Measurements from ENCODE around the gene CTNND1.

The CTNND1 gene

GRCh38 chr11:57763568-57763967, 2.0 kb downstream of the CTNND1 start:
- DNase-seq (ENCODE audit: low read depth): peak; percentile 47

GRCh38 chr11:57764021-57764420, 2.4 kb downstream of the CTNND1 start:
- no peak for DNase-seq (ENCODE audit: low read depth)
- peak overlapping the region; percentile 80 for H3K4me3 ChIP-seq (ENCODE audit: low read length)
- no peak for TF ChIP-seq CTCF (conservative IDR thresholded peaks at IDR 0.05; ENCODE audit: low read length)

More at GRCh38 chr11:57763568-57763967, 2.0 kb downstream of the CTNND1 start:
- H3K4me3 ChIP-seq (ENCODE audit: low read length): peak overlapping the region; percentile 80
- TF ChIP-seq CTCF (conservative IDR thresholded peaks at IDR 0.05; ENCODE audit: low read length): peak; percentile 62

DNA sequence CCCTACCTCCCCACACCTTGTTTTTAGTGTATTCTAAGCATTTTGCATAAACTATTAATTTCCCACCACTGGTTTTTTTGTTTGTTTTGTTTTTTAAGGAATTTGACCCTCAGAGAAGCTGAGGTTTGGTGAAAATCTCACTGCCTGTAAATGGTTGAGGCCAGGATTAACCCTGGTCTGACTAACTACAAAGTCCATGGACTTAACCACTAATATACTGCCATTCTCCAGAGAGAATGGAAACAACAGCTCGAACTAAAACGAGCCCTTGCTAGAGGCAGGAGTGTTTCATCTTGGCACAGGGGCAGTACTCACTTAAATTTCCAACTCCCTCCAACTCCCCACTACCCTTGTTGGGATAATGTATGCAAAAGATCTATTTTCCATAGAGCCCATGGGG, 3.0 kb downstream of the CTNND1 start:
- DNase-seq (ENCODE audit: low read depth): no peak
- H3K4me3 ChIP-seq (ENCODE audit: low read length): peak overlapping the region; percentile 80
- TF ChIP-seq CTCF (conservative IDR thresholded peaks at IDR 0.05; ENCODE audit: low read length): no peak

- no peak for DNase-seq (ENCODE audit: low read depth)
- TF ChIP-seq CTCF (conservative IDR thresholded peaks at IDR 0.05; ENCODE audit: low read length): no peak; the same call in 1 of the 2 replicates
Measured at GRCh38 chr11:57764972-57765371, 3.4 kb downstream of the CTNND1 start.

DNA sequence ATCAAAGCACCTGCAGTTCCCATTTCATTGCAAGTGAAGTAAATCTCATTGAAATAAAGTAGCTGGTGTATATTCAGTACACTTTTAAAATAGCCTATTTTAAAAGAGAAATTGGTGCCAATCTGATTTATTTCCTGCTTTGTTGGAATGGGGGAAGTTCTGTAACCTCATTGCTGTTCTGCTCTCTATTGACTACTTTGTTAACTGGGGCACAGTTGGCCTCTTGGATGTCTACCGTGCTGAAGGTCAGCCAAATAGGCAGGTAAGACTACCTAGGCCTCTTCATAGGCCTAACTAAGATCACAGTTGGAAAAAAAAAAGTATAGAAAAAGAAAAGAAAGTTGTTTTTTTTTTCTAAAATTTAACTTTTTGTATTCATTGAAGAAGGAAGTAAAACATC, 9.2 kb downstream of the CTNND1 start:
- no peak overlapping the region for H3K4me3 ChIP-seq (ENCODE audit: low read length)
- no peak for DNase-seq (ENCODE audit: low read depth)
- no peak for TF ChIP-seq CTCF (conservative IDR thresholded peaks at IDR 0.05; ENCODE audit: low read length)

More at GRCh38 chr11:57764972-57765371, 3.4 kb downstream of the CTNND1 start:
- H3K4me3 ChIP-seq (ENCODE audit: low read length): peak overlapping the region; percentile 80

DNA sequence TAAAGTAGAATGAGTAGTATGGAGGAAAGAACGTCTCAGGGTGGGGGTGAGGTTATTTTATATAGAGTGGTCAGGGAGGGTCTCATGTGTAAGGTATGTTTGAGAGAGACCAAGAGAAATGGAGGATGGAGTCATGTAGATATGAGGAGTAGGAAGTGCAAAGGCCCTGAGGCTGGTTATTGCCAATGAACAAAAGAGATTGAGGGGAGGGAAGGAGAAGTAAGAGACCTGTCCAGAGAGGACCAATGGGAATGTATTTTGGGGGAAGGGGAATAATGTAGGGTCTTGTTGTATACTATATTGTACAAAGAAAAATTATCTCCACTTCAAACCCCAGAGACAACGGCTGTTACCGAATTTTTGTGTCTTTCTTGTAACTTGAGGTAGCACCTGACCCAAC, 9.8 kb downstream of the CTNND1 start:
- no peak for TF ChIP-seq CTCF (conservative IDR thresholded peaks at IDR 0.05; ENCODE audit: low read length)
- no peak for DNase-seq (ENCODE audit: low read depth)
- no peak overlapping the region for H3K4me3 ChIP-seq (ENCODE audit: low read length)

GRCh38 chr11:57772562-57772961, 11.0 kb downstream of the CTNND1 start:
- no peak for TF ChIP-seq CTCF (conservative IDR thresholded peaks at IDR 0.05; ENCODE audit: low read length)
- no peak for DNase-seq (ENCODE audit: low read depth)

More at GRCh38 chr11:57772562-57772961, 11.0 kb downstream of the CTNND1 start:
- H3K4me3 ChIP-seq (ENCODE audit: low read length): no peak overlapping the region

Data from AG10803 (cell line).